ENCODE data around the gene NAA40. TPM values are rescaled to one million over a fixed set of nuclear protein-coding genes. Genes with fewer than 3 reads are reported as not detected.
"Not testable (repeated sequence)": the region's sequence is repeated elsewhere in the genome, so short reads cannot be mapped to it uniquely, and the experiment has no call there.

Gene NAA40
- total RNA-seq, 4 donors from 2014 or later: 46.2 to 80.0 (median 57.1) TPM

DNA sequence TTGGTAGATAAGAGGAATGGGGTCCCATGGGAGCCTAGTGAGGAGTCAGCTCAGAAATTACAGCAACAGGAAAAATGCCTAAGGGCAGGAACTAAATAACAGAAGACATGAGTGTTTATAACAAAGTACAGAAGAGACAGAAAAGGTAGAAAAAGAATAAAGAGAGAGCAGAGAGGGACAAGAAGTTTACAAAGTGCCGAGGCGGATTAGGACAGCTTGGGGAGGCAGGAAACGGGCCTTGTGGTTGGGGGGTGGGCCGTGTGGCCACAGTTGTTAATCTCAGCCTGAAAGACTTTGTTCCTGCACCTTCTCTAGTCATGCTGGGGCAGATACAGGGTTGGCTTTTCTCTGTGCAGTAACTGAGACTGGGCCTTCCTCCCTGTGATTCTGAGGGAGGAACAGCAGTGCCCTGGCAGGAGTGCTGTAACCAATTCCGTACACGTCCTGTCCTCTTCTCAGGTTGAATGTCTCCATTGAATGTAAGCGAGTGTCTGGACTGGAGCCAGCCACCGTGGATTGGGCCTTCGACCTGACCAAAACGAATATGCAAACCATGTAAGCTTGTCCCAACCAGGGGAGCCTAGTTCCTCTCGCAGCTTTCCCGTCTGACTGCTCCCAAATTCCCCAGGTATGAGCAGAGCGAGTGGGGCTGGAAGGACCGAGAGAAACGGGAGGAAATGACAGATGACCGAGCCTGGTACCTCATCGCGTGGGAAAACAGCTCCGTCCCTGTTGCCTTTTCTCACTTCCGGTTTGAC, 13.2 kb downstream of the NAA40 start:
- Histone ChIP-seq H3K36me3 (peaks cover 0 to 58% (median 0%) of the 10 kb centered on the region in 3 donors), H3K4me1 (peaks cover 0 to 4% (median 0%) of the 10 kb centered on the region in 4 donors), H3K27ac (peak overlapping the region in 2 of 4 donors; percentile 16 to 55), H3K9me3 (no peaks in the 10 kb centered on the region), H3K4me3 (no peak overlapping the region), H3K27me3 (no peaks in the 10 kb centered on the region)
- DNase-seq: peak in 2 of 3 donors; percentile 55 to 68
- no peak for TF ChIP-seq POLR2A (IDR thresholded peaks at IDR 0.05)
- TF ChIP-seq, protein P1, sequence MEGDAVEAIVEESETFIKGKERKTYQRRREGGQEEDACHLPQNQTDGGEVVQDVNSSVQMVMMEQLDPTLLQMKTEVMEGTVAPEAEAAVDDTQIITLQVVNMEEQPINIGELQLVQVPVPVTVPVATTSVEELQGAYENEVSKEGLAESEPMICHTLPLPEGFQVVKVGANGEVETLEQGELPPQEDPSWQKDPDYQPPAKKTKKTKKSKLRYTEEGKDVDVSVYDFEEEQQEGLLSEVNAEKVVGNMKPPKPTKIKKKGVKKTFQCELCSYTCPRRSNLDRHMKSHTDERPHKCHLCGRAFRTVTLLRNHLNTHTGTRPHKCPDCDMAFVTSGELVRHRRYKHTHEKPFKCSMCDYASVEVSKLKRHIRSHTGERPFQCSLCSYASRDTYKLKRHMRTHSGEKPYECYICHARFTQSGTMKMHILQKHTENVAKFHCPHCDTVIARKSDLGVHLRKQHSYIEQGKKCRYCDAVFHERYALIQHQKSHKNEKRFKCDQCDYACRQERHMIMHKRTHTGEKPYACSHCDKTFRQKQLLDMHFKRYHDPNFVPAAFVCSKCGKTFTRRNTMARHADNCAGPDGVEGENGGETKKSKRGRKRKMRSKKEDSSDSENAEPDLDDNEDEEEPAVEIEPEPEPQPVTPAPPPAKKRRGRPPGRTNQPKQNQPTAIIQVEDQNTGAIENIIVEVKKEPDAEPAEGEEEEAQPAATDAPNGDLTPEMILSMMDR (IDR thresholded peaks at IDR 0.05): no peak

DNA sequence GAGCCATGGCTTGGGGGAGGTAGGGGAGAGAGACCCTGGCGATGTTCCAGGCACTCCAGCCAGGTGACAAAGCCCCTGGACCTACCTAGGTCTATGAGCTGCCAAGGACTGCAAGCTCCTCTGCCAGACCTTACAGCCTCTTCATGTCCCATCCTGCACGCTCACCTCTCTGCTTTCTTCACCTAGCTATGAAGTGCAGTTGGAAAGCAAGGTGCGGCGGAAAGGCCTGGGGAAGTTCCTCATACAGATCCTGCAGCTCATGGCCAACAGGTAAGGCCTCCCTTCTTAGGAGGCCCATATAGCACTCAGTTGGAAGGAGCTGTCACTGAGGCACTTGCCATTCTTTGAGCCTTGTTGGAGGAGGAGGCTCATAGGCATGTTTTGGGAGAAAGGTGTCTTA, 13.8 kb downstream of the NAA40 start:
- no peak for DNase-seq
- Histone ChIP-seq H3K27ac (peak overlapping the region in 2 of 4 donors; percentile 16 to 55), H3K27me3 (no peaks in the 10 kb centered on the region), H3K36me3 (peaks cover 0 to 52% (median 0%) of the 10 kb centered on the region in 3 donors), H3K4me3 (no peak overlapping the region), H3K4me1 (peaks cover 0 to 4% (median 0%) of the 10 kb centered on the region in 4 donors), H3K9me3 (no peaks in the 10 kb centered on the region)
- TF ChIP-seq, protein P1 (IDR thresholded peaks at IDR 0.05): no peak
- TF ChIP-seq POLR2A (IDR thresholded peaks at IDR 0.05): no peak

DNA sequence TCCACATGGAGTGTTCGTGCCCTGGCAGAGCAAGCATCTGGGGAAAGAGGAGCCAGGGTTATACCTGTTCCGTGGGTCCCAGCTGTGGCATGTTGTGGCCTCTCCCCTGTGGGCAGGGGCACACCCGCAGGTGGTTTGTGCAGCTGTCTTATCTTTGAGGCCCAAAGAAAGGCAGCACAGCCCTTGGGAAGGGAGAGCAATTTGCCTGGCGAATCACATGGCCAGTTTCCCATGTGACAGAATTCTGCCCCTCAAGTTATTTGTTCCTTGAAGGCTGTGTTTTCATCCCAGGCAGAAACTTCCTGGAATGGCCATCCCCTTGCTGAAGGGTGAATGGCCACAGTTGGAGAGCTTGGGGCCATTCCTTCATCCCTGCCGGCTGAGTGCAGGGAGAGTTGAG, 19.2 kb downstream of the NAA40 start:
- Histone ChIP-seq H3K4me3 (no peak overlapping the region), H3K9me3 (no peaks in the 10 kb centered on the region), H3K36me3 (peaks cover 0 to 24% (median 0%) of the 10 kb centered on the region in 3 donors), H3K27me3 (no peaks in the 10 kb centered on the region), H3K4me1 (peaks cover 0 to 10% (median 0%) of the 10 kb centered on the region in 4 donors), H3K27ac (no peak overlapping the region)
- TF ChIP-seq, protein P1 (IDR thresholded peaks at IDR 0.05): no peak
- TF ChIP-seq POLR2A (IDR thresholded peaks at IDR 0.05): no peak
- DNase-seq: no peak

DNA sequence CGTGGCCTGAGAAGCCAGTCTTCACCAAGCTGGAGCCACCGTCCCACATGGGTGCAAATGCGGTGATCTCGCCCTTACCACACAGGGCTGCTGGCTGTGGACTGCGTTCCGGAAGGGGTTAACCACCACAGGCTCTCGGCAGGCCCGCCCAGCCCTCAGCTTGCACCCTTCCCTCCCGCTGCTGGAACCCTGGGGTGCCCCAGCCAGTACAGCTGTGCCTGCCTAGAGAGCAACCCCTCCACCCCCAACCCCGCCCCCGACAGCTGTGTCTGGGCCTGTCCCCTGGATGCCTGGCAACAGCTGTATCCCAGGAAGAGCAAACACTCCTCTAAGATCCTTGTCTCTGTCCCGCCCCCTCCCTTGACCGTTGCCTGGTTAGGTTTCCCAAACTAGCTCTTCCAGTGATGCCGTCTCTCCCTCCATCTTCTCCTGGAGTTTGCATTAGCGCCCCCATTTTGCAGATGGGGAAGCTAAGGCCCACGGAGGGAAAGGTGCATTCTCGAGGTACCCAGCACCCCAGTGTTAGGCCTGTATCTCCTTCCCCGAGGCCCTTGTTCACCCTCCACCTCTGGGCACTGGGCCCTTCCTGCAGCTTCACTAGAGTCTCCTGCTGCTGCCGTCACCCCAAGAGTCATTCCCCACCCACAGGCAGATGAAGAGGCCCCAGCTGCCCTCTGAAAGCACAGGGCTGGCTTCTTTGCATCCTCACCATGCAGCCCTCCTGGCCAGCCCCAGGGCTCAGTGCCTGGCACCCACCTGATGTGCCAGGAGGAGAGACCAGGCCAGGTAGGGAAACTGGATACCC, 23.0 kb downstream of the NAA40 start:
- no peaks in the 10 kb centered on the region for H3K27me3 ChIP-seq
- H3K9me3 ChIP-seq: no peaks in the 10 kb centered on the region
- no peak overlapping the region for H3K27ac ChIP-seq
- H3K36me3 ChIP-seq: no peaks in the 10 kb centered on the region
- DNase-seq: peak in 1 of 3 donors; percentile 58
- TF ChIP-seq POLR2A (IDR thresholded peaks at IDR 0.05): no peak
- TF ChIP-seq, protein P1 (IDR thresholded peaks at IDR 0.05): no peak
- no peak overlapping the region for H3K4me3 ChIP-seq
- H3K4me1 ChIP-seq: peaks cover 0 to 10% (median 0%) of the 10 kb centered on the region in 4 donors

DNA sequence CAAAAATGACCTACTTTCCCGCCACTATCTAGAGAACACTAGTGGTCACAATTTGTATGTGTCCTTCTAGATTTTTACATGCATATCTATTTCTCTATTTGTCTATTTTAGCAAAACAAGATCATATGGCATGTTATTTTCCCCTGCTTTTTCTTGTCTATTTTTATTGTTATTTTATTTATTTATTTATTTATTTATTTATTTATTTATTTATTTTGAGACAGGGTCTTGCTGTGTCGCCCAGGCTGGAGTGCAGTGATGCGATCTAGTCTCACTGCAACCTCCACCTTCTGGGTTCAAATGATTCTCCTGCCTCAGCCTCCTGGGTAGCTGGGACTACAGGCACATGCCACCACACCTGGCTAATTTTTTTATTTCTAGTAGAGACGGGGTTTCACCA, 25.1 kb downstream of the NAA40 start:
- H3K27me3 ChIP-seq, H3K36me3 ChIP-seq: not testable (repeated sequence)

DNA sequence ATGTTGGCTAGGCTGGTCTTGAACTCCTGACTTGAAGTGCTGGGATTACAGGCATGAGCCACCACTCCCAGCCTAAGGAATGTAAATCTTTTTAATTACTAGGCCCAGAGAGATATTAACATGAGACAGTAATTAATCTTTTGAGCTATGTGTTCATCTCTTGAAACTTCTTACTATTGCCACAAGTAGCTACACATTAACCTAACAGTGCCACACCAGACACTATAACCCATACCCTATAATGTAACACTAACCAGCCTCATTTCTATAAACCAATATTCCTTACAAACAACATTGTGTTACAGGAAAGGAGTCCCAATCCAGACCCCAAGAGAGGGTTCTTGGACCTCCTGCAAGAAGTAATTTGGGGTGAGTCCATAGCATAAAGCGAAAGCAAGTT, 27.6 kb downstream of the NAA40 start:
- H3K27me3 ChIP-seq: no peaks in the 10 kb centered on the region
- DNase-seq: no peak
- no peak overlapping the region for H3K27ac ChIP-seq
- no peaks in the 10 kb centered on the region for H3K36me3 ChIP-seq
- TF ChIP-seq, protein P1 (IDR thresholded peaks at IDR 0.05): no peak
- no peak for TF ChIP-seq POLR2A (IDR thresholded peaks at IDR 0.05)
- no peak overlapping the region for H3K4me3 ChIP-seq
- peaks cover 0 to 8% (median 0%) of the 10 kb centered on the region in 4 donors for H3K4me1 ChIP-seq
- no peaks in the 10 kb centered on the region for H3K9me3 ChIP-seq

More for the DNA sequence above, 25.1 kb downstream of the NAA40 start:
- H3K4me1 ChIP-seq, H3K4me3 ChIP-seq, H3K9me3 ChIP-seq, H3K27ac ChIP-seq, DNase-seq: not testable (repeated sequence)

Data from Peyer's patch (tissue), 4 donors.